ENCODE data around the gene SLC9A3.

Gene SLC9A3

DNA sequence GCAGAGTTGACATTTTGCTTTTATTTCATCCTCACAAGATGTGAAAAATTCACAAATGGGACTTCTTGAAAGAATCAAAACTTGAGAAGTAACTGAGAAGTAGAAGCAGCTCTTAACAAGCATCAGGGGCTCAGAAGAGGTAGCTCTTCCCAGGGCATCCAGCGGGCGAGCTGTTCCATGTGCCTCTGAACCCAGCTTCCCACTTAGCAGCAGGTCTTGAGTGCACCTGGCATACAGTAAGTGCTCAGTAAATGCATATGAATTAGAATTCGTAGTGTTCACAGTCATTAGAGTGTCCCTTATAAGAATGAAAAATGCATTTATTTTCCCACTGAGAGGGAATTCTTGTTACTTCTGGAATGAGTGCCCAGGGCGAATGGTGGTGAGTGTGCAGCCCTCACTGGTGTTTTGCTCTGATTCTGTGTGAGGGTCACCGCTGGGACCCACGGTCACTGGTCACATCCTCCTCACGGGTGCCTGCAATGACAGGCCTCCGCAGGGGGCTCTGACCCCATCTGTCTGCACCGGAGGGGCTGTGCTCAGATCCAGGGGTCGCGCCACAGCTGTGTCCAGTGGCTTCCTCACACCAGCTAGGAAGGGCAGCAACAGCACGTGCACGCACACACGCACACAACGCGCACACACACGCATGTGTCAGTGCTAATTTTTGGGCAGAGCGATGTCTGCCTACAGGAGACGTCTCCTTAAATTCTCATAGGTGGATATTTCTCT lies 54.3 kb downstream of the SLC9A3 start:
- DNase-seq (ENCODE audit: low spot score): no peak
- H3K27ac ChIP-seq: peak overlapping the region; percentile 10; the same call in 1 of the 2 replicates
- ChIA-PET CTCF (no interaction called here), POLR2A (ENCODE audit: low non-redundant PET) (no interaction called here)
- no peak for TF ChIP-seq CTCF (conservative IDR thresholded peaks at IDR 0.05; ENCODE audit: low read depth)

DNA sequence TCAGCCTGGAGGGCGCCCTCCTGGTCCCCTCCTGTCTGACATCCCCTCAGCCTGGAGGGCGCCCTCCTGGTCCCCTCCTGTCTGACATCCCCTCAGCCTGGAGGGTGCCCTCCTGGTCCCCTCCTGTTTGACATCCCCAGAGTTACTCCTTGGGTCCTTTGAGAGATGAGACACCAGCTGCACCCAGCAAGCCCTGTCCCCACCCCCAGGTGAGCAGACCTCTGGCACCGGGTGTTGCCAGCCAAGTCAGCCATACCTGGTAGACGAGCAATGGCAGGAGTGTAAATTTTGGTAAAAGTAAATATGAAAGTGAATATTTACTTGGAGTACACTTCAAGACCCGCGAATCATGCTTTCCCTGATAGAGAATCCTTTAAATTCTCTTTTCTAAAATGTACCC lies 55.8 kb downstream of the SLC9A3 start:
- DNase-seq (ENCODE audit: low spot score): no peak
- POLR2A ChIA-PET (ENCODE audit: low non-redundant PET): no interaction called here
- peak overlapping the region; percentile 11; the same call in 1 of the 2 replicates for H3K27ac ChIP-seq
- CTCF ChIA-PET: no interaction called here
- TF ChIP-seq CTCF (conservative IDR thresholded peaks at IDR 0.05; ENCODE audit: low read depth): no peak

DNA sequence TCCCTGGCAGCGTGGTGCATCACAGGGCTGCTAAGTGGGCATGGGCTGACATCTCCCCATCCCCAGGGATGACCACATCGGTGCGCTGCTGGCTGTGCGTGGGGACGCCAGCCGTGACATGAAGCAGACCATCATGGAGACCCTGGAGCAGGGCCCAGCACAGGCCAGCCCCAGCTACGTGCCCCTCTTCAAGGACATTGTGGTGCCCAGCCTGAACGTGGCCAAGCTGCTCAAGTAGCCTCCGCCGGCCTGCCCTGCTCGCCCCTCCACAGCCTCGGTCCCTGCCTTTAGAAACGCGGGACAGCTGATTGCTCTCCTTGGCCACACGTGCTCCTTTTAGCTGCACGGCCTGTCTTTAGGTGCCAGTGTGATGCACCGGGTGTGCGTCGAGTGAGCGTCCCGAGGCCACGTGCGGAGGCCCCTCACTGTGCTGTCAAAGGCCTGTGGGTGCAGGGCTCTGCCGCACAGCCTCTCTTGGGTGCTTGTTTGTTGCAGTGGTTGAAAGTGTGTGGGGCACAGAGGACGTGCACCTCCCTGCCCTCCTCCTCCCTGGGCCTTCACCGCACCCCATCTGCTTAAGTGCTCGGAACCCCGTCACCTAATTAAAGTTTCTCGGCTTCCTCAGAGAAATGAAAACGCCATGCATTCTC lies 57.5 kb downstream of the SLC9A3 start:
- no peak for DNase-seq (ENCODE audit: low spot score)
- no peak for TF ChIP-seq CTCF (conservative IDR thresholded peaks at IDR 0.05; ENCODE audit: low read depth)
- POLR2A ChIA-PET (ENCODE audit: low non-redundant PET): no interaction called here
- 0 out of 2 replicates have a peak overlapping the region, but pooled peaks have one; percentile 4 for H3K27ac ChIP-seq
- CTCF ChIA-PET: no interaction called here

DNA sequence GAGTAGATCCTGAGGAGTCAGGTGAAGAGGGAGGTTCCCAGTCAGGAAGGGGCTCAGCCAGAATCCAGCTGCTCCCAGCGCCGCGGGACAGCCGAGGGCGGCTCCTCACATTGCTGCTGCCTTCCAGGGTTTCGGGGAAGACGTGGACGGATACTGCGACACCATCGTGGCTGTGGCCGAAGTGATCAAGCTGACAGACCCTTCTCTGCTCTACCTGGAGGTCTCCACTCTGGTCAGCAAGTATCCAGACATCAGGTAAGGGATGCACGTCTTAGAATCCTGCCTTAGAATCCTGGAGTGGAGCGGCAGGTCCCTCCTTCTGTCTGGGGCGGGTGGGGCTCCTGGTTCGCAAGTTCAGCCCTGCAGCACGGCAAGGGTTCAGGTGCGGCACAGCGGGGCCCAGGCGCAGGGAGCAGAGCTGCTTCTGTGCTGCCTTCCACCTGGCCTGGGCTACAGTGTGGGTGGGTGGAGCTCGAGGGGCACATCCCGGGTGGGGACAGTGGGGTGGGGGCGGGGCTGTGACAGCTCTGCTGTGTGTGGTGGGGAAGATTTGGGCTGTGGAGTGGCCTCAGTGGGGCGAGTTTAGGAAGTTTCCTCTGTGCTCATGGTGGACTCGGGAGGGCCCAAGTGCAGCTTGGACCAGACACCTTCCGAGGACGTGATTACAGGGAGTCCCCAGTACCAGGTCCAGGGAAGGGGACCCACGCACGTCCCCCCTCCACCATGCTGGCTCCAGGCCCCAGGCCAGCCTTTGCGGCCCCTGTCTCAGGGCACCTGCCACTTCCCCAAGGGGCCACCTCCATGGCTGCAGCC lies 58.5 kb downstream of the SLC9A3 start:
- H3K27ac ChIP-seq: peak overlapping the region; percentile 4; the same call in 1 of the 2 replicates
- POLR2A ChIA-PET (ENCODE audit: low non-redundant PET): interaction anchor here (0.7 kb wide), 1 partner anchor 149 kb away, joined by 3 read pairs; no protein-coding TSS in a partner anchor
- no peak for DNase-seq (ENCODE audit: low spot score)
- CTCF ChIA-PET: interaction anchor here (0.5 kb wide), 1 partner anchor 9 kb away, joined by 4 read pairs; no protein-coding TSS in a partner anchor
- no peak for TF ChIP-seq CTCF (conservative IDR thresholded peaks at IDR 0.05; ENCODE audit: low read depth)

DNA sequence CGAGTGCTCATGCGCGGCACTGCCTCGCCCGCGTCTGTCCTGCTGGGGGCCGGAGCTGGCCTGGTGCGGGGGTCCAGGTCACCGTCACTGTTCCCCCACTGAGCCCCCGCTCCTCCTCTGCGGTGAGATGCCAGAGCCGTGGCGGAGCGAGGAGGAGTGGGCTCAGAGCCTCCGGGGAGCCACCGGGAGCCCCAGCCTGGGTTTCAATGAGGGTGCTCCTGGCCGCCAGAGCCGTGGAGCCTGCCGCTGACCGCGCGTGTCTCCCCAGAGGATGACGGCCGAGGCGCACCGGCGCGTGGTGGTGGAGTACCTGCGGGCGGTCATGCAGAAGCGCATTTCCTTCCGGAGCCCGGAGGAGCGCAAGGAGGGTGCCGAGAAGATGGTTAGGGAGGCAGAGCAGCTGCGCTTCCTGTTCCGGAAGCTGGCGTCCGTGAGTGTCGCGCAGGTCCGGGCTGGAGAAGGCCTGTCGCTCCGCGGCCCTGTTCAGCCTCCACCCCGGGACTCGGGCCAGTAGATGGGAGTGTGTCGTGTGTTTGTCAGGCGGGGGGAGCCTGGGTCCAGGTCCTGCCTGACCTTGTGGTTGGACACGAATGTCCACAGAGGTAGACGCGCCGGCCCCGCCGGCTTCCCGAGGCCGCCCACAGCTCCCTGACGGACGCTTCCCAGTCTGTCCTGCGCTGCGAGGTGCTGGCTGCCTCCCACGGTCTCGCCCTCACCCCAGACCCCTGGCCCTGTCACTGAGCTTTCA lies 59.2 kb downstream of the SLC9A3 start:
- H3K27ac ChIP-seq: peak overlapping the region; percentile 4; the same call in 1 of the 2 replicates
- DNase-seq (ENCODE audit: low spot score): no peak
- ChIA-PET CTCF (interaction anchor here (0.5 kb wide), 1 partner anchor 8 kb away, joined by 4 read pairs; no protein-coding TSS in a partner anchor), POLR2A (ENCODE audit: low non-redundant PET) (interaction anchor here (0.7 kb wide), 1 partner anchor 149 kb away, joined by 3 read pairs; no protein-coding TSS in a partner anchor)
- no peak for TF ChIP-seq CTCF (conservative IDR thresholded peaks at IDR 0.05; ENCODE audit: low read depth)

Data from RWPE1 (cell line).